H1 (cell line): ENCODE measurements around the gene BCL2L11. TPM values are rescaled to one million over a fixed set of nuclear protein-coding genes. Genes with fewer than 3 reads are reported as not detected.

Source experiments
- CTCF ChIA-PET: fragments of 300-600 bp; sonication (Branson Sonifier 250); formaldehyde crosslinking; loops from one replicate; lab custom pipeline; 2021; ENCODE audit not compliant: partially characterized antibody; lab: Charles Lee
- POLR2A ChIA-PET: fragments of 300-600 bp; sonication (Branson Sonifier 250); formaldehyde crosslinking; loops from one replicate; lab custom pipeline; 2021; ENCODE audit warnings: inconsistent platforms; ENCODE audit not compliant: partially characterized antibody; lab: Charles Lee
- DNase-seq, 2 experiments: peaks; one replicate each; pipeline versions ENCODE4 v3.0.0 to v3.0.0-alpha.2; 2010 to 2022; ENCODE audit warnings: low spot score in 2 of 2, low read depth in 1 of 2, mixed read lengths in 1 of 2
- FAIRE-seq: peaks from 2 replicates; lab custom pipeline; 2011; peaks lifted over from hg19 to GRCh38; lab: Jason Lieb, UNC
- H2AFZ ChIP-seq: 2 replicates; pipeline ENCODE4 v1.8.1; 2012; ENCODE audit warnings: low read length, inconsistent platforms
- H2AK5ac ChIP-seq: 2 replicates; pipeline ENCODE4 v1.6.1; 2013; ENCODE audit warnings: low read depth, low read length
- H2BK120ac ChIP-seq: replicated peaks from 2 replicates; pipeline ENCODE3; 2013; ENCODE audit warnings: low read depth, low read length, inconsistent platforms
- H2BK12ac ChIP-seq: 2 replicates; pipeline ENCODE4 v1.6.1; 2013; ENCODE audit warnings: low read depth, low read length
- H2BK15ac ChIP-seq: 2 replicates; pipeline ENCODE4 v1.6.1; 2013; ENCODE audit warnings: low read length
- H2BK20ac ChIP-seq: 2 replicates; pipeline ENCODE4 v1.6.1; 2013; ENCODE audit warnings: low read length
- H2BK5ac ChIP-seq: 2 replicates; pipeline ENCODE4 v1.6.1; 2013; ENCODE audit warnings: low read depth, low read length
- H3K14ac ChIP-seq: 2 replicates; pipeline ENCODE4 v1.6.1; 2013; ENCODE audit warnings: inconsistent platforms; ENCODE audit not compliant: insufficient read length
- H3K18ac ChIP-seq: 2 replicates; pipeline ENCODE4 v1.6.1; 2013; ENCODE audit warnings: low read length; ENCODE audit errors: extremely low read depth
- H3K23ac ChIP-seq: 2 replicates; pipeline ENCODE4 v1.6.1; 2013; ENCODE audit warnings: inconsistent platforms; ENCODE audit not compliant: insufficient read length
- H3K23me2 ChIP-seq: 2 replicates; pipeline ENCODE4 v1.6.1; 2013; ENCODE audit warnings: low read depth, low read length
- H3K27ac ChIP-seq: 2 replicates; pipeline ENCODE4 v1.6.1; 2011; ENCODE audit warnings: low read depth, low read length, inconsistent platforms
- H3K27me3 ChIP-seq, 4 experiments: replicated peaks in 1 of 4; 1 replicate in 1 of 4; 2 replicates in 3 of 4; pipeline versions ENCODE4 v1.6.1 to v1.8.1; 2011 to 2013; ENCODE audit warnings: low read length in 3 of 4, mild to moderate bottlenecking in 3 of 4, inconsistent platforms in 2 of 4, mixed read lengths in 2 of 4, moderate library complexity in 1 of 4; ENCODE audit not compliant: control insufficient read depth in 3 of 4, insufficient read depth in 3 of 4; ENCODE audit errors: extremely low read depth in 1 of 4
- H3K36me3 ChIP-seq, 4 experiments: 2 replicates each; pipeline versions ENCODE4 v1.6.1 to v1.8.1; 2011 to 2013; ENCODE audit warnings: mild to moderate bottlenecking in 4 of 4, low read length in 3 of 4, moderate library complexity in 2 of 4, control low read depth in 1 of 4, inconsistent platforms in 1 of 4; ENCODE audit not compliant: insufficient read depth in 4 of 4, control insufficient read depth in 2 of 4
- H3K4ac ChIP-seq: replicated peaks from 2 replicates; pipeline ENCODE3; 2013; ENCODE audit warnings: low read length, low read depth, mixed read lengths, inconsistent platforms; ENCODE audit not compliant: insufficient read length
- H3K4me1 ChIP-seq, 4 experiments: replicated peaks in 1 of 4; 1 replicate in 1 of 4; 2 replicates in 3 of 4; pipeline versions ENCODE4 v1.6.1 to v1.8.1; 2011 to 2013; ENCODE audit warnings: low read length in 3 of 4, inconsistent platforms in 2 of 4, mixed read lengths in 1 of 4; ENCODE audit not compliant: insufficient read depth in 4 of 4, control insufficient read depth in 3 of 4
- H3K4me2 ChIP-seq, 2 experiments: 2 replicates each; pipeline versions ENCODE4 v1.6.1 to v1.8.1; 2011 to 2013; ENCODE audit warnings: low read depth in 2 of 2, low read length in 2 of 2, control low read depth in 1 of 2, inconsistent platforms in 1 of 2, mild to moderate bottlenecking in 1 of 2; ENCODE audit not compliant: insufficient read depth in 1 of 2
- H3K4me3 ChIP-seq, 4 experiments: fragments of 200-600, 300-600 bp in 1 of 4; sonication (generic), shearing (Covaris generic), sonication (Bioruptor Twin) in 1 of 4; 2 replicates each; pipeline versions ENCODE4 v1.5.1 to v1.8.1; 2011 to 2016; ENCODE audit warnings: low read length in 4 of 4, low read depth in 3 of 4, control low read depth in 2 of 4, inconsistent platforms in 2 of 4, mild to moderate bottlenecking in 2 of 4, mixed read lengths in 1 of 4, moderate library complexity in 1 of 4; ENCODE audit not compliant: insufficient read depth in 2 of 4; ENCODE audit errors: extremely low read depth in 1 of 4
- H3K56ac ChIP-seq: replicated peaks from 2 replicates; pipeline ENCODE3; 2013; ENCODE audit warnings: low read depth, mild to moderate bottlenecking, mixed read lengths, low read length, inconsistent platforms; ENCODE audit not compliant: insufficient read length
- H3K79me1 ChIP-seq: 2 replicates; pipeline ENCODE4 v1.6.1; 2013; ENCODE audit warnings: low read depth, low read length, control low read depth
- H3K79me2 ChIP-seq, 2 experiments: 2 replicates each; pipeline versions ENCODE4 v1.6.1 to v1.8.1; 2012 to 2013; ENCODE audit warnings: low read length in 2 of 2, mild to moderate bottlenecking in 2 of 2, inconsistent platforms in 1 of 2; ENCODE audit not compliant: insufficient read depth in 2 of 2, control insufficient read depth in 1 of 2
- H3K9ac ChIP-seq, 4 experiments: replicated peaks in 1 of 4; 1 replicate in 1 of 4; 2 replicates in 3 of 4; pipeline versions ENCODE4 v1.6.1 to v1.8.1; 2011 to 2013; ENCODE audit warnings: low read depth in 3 of 4, low read length in 3 of 4, control low read depth in 2 of 4, mild to moderate bottlenecking in 2 of 4, moderate library complexity in 2 of 4, inconsistent platforms in 1 of 4; ENCODE audit errors: extremely low read depth in 1 of 4
- H3K9me3 ChIP-seq, 2 experiments: 2 replicates each; pipeline versions ENCODE4 v1.6.1 to v1.8.1; 2012 to 2013; ENCODE audit warnings: mild to moderate bottlenecking in 2 of 2, moderate library complexity in 2 of 2, control low read depth in 1 of 2, inconsistent platforms in 1 of 2, low read depth in 1 of 2, low read length in 1 of 2, mixed read lengths in 1 of 2; ENCODE audit not compliant: insufficient read depth in 2 of 2
- H4K20me1 ChIP-seq, 2 experiments: replicated peaks in 1 of 2; 2 replicates each; pipeline versions ENCODE3 to v1.8.1; 2011 to 2013; ENCODE audit warnings: inconsistent platforms in 2 of 2, low read length in 2 of 2, mild to moderate bottlenecking in 1 of 2; ENCODE audit not compliant: insufficient read depth in 2 of 2, control insufficient read depth in 1 of 2
- H4K5ac ChIP-seq: 2 replicates; pipeline ENCODE4 v1.6.1; 2013; ENCODE audit warnings: low read length, low read depth, mixed read lengths, inconsistent platforms; ENCODE audit not compliant: insufficient read length
- H4K8ac ChIP-seq: 2 replicates; pipeline ENCODE4 v1.8.0; 2013; ENCODE audit warnings: mild to moderate bottlenecking, moderate library complexity, low read length, inconsistent platforms; ENCODE audit not compliant: insufficient read depth; ENCODE audit errors: extremely low read depth
- H4K91ac ChIP-seq: replicated peaks from 2 replicates; pipeline ENCODE3; 2013; ENCODE audit warnings: low read length, mixed read lengths, inconsistent platforms; ENCODE audit not compliant: insufficient read length
- CTBP2 ChIP-seq: IDR thresholded peaks from 2 replicates; pipeline ENCODE4 v1.7.0; 2011; ENCODE audit warnings: borderline replicate concordance, mild to moderate bottlenecking, moderate library complexity, mixed read lengths, low read length; ENCODE audit not compliant: insufficient read depth, insufficient read length
- WGBS, 2 experiments: shearing (Covaris generic) in 1 of 2; methylation state at CpG; one replicate each; pipeline versions ENCODE4 v1.1.6 to v1.1.7; 2013 to 2015; ENCODE audit warnings: low lambda C conversion rate in 2 of 2, mixed read lengths in 2 of 2, inconsistent platforms in 1 of 2, low coverage in 1 of 2, missing lambda C conversion rate in 1 of 2; ENCODE audit not compliant: insufficient replicate concordance in 2 of 2, insufficient coverage in 1 of 2, insufficient read length in 1 of 2; ENCODE audit errors: extremely low coverage in 1 of 2, missing lambda C conversion rate in 1 of 2; 5-methylcytosine and 5-hydroxymethylcytosine counted together
- polyA plus RNA-seq, 7 experiments: library from polyadenylated mRNA; depleted of rRNA in 3 of 7; stranded (reverse) in 5 of 7; unstranded in 2 of 7; fragments of >200 nt in 5 of 7; fragments of 200-250 nt in 2 of 7; gene quantifications; 1 replicate in 5 of 7; 2 replicates in 1 of 7; 4 replicates in 1 of 7; pipeline versions ENCODE4 v1.2.1 to v1.2.3, GENCODE V29; 2011 to 2013; ENCODE audit warnings: missing spikeins in 2 of 7, mixed read lengths in 2 of 7
- total RNA-seq: library from RNA; stranded (reverse); fragmentation: NEBNext Ultra II Directional; extraction: Animal tissue kit (Norgen Biotek cat#: 25700); gene quantifications from 2 replicates; pipeline ENCODE4 v1.2.1, GENCODE V29; 2021

The BCL2L11 gene
- total and polyA plus RNA-seq, 2 of the 8 experiments (the other 6 are each of a cell fraction or from before 2014, with no cell fraction given): 7.5 to 22.9 TPM

DNA sequence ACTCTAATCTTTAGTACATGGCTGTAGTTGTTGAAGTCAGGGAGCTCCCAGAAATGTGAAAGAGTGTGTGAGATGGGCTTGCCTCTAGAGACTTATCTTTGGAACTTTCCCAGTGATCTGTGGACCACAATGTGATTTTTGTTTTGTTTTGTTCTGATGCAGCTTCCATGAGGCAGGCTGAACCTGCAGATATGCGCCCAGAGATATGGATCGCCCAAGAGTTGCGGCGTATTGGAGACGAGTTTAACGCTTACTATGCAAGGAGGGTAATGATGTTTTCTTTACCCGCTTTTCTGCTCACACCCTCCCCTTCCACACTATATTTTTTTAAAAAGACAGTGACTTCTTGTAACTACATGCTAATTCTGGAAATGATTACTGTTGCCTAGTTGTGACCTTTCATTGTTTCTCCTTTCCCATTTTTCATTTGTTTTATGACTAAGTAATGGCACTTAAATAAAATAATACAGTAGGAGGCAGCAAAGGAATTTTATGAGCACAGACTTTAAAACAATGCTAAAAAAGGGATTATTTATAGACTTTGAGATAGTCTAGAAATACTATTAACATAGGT, 29.3 kb downstream of the BCL2L11 start:
- Histone ChIP-seq H3K23ac (no peak overlapping the region), H3K56ac (no peak overlapping the region), H3K4me2 (no peak overlapping the region), H3K9me3 (no peaks in the 10 kb centered on the region), H2BK12ac (no peak overlapping the region)
- FAIRE-seq: no peak
- 92% methylated on average over 7 of the region's 7 CpGs; no CpG with 5 or more reads in 1 of the 2 experiments for WGBS, 2 experiments
- no peak for TF ChIP-seq CTBP2
- TF ChIP-seq, all 59 proteins: peak for 0
- no peak overlapping the region for H3K4me3 ChIP-seq
- no peak overlapping the region for H2AK5ac ChIP-seq
- POLR2A ChIA-PET: no interaction called here
- H2BK15ac ChIP-seq: no peak overlapping the region
- H2AFZ ChIP-seq: no peak overlapping the region
- H4K91ac ChIP-seq: no peak overlapping the region
- no peak overlapping the region for H3K9ac ChIP-seq
- H2BK20ac ChIP-seq: no peak overlapping the region
- H2BK120ac ChIP-seq: no peak overlapping the region
- CTCF ChIA-PET: no interaction called here
- no peak overlapping the region for H3K4ac ChIP-seq
- DNase-seq: no peak
- no peak overlapping the region for H3K18ac ChIP-seq
- H4K8ac ChIP-seq: no peak overlapping the region
- no peak overlapping the region for H3K14ac ChIP-seq
- no peak overlapping the region for H4K5ac ChIP-seq
- peaks cover 0 to 35% (median 8%) of the 10 kb centered on the region in 4 experiments; a peak in 5 of 8 replicates for H3K36me3 ChIP-seq
- no peaks in the 10 kb centered on the region; a peak in 1 of 7 replicates for H3K27me3 ChIP-seq
- H2BK5ac ChIP-seq: no peak overlapping the region
- H3K79me1 ChIP-seq: peaks cover 7% of the 10 kb centered on the region
- peaks cover 2 to 15% of the 10 kb centered on the region in 2 experiments; a peak in 3 of 4 replicates for H3K79me2 ChIP-seq
- H3K23me2 ChIP-seq: no peaks in the 10 kb centered on the region
- H3K27ac ChIP-seq: no peak overlapping the region
- H3K4me1 ChIP-seq: peaks cover 0 to 3% (median 1%) of the 10 kb centered on the region in 4 experiments; a peak in 1 of 7 replicates
- H4K20me1 ChIP-seq: peaks cover 0 to 7% of the 10 kb centered on the region in 2 experiments
